IPS-18a (cell line): ENCODE results near the gene AHCTF1.
"Not testable (repeated sequence)": the region's sequence is repeated elsewhere in the genome, so short reads cannot be mapped to it uniquely, and the experiment has no call there.

Source experiments
- H3K27ac ChIP-seq: one replicate; pipeline ENCODE4 v1.5.1; 2013; ENCODE audit warnings: low read length
- H3K27me3 ChIP-seq: one replicate; pipeline ENCODE4 v1.6.1; 2013; ENCODE audit warnings: mild to moderate bottlenecking, low read length; ENCODE audit not compliant: control insufficient read depth, insufficient read depth
- H3K36me3 ChIP-seq: one replicate; pipeline ENCODE4 v1.6.1; 2013; ENCODE audit warnings: low read depth, low read length; ENCODE audit not compliant: control insufficient read depth
- H3K4me1 ChIP-seq: one replicate; pipeline ENCODE4 v1.6.1; 2013; ENCODE audit warnings: low read depth, low read length; ENCODE audit not compliant: control insufficient read depth
- H3K4me3 ChIP-seq: one replicate; pipeline ENCODE4 v1.5.1; 2013; ENCODE audit warnings: low read length
- H3K9ac ChIP-seq: one replicate; pipeline ENCODE4 v1.6.1; 2013; ENCODE audit warnings: mild to moderate bottlenecking, low read length, moderate library complexity
- H3K9me3 ChIP-seq: one replicate; pipeline ENCODE4 v1.6.1; 2013; ENCODE audit warnings: low read depth, low read length; ENCODE audit not compliant: control insufficient read depth

The AHCTF1 gene

DNA sequence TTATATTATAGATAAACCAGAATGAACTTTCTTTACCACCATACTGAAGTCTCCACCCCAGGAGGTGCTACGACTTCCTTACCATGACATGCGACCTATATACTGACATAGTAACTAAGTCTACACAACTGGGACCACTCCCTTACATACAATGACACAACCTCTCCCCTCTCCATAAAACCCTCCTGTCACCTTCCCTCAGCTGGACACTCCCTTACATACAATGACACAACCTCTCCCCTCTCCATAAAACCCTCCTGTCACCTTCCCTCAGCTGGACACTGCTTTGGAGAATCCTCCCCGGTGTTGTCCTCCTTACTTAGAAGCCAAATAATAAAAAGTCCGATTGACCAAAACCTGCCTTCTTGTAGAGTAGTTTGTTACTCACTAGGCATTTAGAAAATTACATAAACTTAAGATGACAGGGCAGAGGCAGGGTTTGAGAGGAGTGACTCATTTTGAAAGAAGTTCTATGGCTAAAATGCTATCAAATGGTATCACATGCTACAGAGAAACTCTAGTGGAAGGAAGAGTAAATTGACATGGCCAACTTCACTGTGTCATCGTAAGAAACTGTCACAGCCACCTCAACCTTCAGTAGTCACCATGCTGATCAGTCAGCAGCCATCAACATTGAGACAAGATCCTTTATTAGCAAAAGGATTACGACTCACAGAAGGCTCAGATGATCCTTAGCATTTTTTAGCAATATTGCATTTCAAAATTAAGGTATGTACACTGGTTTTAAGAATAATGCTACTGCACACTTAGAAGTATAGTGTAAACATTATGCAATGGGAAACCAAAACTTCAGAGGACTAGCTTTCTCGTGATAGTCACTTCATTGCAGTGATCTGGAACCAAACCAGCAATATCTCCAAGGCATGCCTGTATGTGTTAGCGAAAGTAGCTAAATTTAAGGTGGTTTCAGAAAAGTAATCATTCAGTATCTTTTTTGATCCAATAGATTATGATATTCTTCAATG, 56.4 kb downstream of the AHCTF1 start:
- no peaks in the 10 kb centered on the region for H3K9me3 ChIP-seq
- H3K27me3 ChIP-seq = no peaks in the 10 kb centered on the region
- no peaks in the 10 kb centered on the region for H3K4me1 ChIP-seq
- no peak overlapping the region for H3K4me3 ChIP-seq
- H3K9ac ChIP-seq = no peak overlapping the region
- peaks cover 59% of the 10 kb centered on the region for H3K36me3 ChIP-seq
- H3K27ac ChIP-seq = no peak overlapping the region

DNA sequence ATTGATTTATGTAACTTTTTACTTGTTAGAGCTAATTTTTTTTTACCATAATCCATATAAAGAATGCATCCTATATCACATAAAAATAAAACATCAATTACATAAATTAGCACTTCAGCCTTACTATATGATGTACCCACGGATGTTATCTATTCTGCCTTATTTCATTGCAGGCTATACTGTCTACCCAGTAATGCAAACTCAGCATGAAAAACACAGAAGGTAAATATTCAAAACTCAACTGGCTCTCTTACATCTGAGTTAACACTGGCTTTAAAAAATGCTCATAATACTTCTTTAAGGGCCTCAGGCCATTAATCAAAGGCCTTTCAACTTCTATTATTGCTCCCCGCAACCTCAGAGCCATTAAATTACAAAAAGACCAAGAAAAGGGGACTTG, 65.8 kb downstream of the AHCTF1 start:
- Histone ChIP-seq H3K9me3 (no peaks in the 10 kb centered on the region), H3K9ac (no peak overlapping the region), H3K27me3 (no peaks in the 10 kb centered on the region), H3K4me1 (no peaks in the 10 kb centered on the region), H3K4me3 (no peak overlapping the region), H3K36me3 (peaks cover 67% of the 10 kb centered on the region), H3K27ac (no peak overlapping the region)

DNA sequence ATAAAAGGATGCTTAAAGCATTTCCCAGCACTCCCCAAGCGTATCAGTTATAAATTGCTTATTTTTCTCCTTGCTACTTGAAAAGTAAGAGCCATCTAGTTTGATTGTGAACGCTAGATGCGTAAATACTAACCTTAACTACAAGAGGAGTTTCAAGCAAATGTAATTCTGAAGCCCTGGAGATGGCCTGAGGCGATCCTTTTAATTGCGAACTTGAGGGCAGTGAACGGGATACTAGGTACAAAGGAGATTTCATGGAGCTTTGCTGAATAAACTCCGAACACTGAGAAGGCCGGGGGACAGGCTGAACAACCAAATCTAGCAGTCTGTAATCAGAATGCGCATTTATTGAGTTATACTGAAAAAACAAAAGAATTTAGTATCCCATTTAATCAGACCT, 68.0 kb downstream of the AHCTF1 start:
- not testable (repeated sequence) for H3K4me1 ChIP-seq, H3K27ac ChIP-seq, H3K4me3 ChIP-seq, H3K9me3 ChIP-seq, H3K27me3 ChIP-seq, H3K9ac ChIP-seq
- H3K36me3 ChIP-seq = peaks cover 72% of the 10 kb centered on the region

DNA sequence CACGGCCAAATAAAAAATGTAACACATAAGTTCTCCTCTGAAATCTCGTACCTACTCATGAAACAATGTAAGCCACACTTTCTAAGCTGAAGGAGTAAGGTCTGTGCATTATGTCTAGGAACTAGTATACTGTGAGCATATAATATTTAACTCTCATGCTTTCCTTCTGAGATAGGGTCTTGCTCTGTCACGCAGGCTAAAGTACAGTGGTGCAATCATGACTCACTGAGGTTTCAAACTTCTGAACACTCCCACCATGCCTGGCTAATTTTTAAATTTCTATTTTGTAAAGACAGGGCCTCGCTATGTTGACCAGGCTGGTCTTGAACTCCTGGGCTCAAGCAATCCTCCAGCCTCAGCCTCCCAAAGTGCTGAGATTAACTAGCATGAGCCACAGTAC, 71.3 kb downstream of the AHCTF1 start:
- H3K4me3 ChIP-seq = no peak overlapping the region
- H3K27me3 ChIP-seq = no peaks in the 10 kb centered on the region
- H3K9me3 ChIP-seq = no peaks in the 10 kb centered on the region
- H3K4me1 ChIP-seq = no peaks in the 10 kb centered on the region
- H3K9ac ChIP-seq = no peak overlapping the region
- no peak overlapping the region for H3K27ac ChIP-seq
- peaks cover 82% of the 10 kb centered on the region for H3K36me3 ChIP-seq

DNA sequence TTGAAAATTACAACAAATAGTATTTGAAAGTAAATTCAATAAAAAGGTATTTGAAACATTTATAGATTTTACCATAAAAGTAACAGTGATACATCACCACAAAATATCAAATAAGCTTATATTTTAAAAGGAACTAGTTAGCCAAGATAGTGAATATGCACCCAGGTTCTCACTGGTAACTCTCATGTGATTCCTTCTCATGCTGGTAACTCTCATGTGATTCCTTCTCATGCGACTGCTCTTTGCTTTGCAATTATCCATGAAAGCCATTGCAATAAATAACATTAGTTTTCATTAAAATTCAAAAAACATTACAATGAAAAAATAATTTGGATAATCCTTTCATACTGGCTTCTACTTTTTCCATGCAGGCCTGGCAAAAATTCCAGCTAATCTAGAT, 75.4 kb downstream of the AHCTF1 start:
- Histone ChIP-seq H3K4me1 (no peaks in the 10 kb centered on the region), H3K4me3 (no peak overlapping the region), H3K36me3 (peaks cover 89% of the 10 kb centered on the region), H3K9me3 (no peaks in the 10 kb centered on the region), H3K9ac (no peak overlapping the region), H3K27me3 (no peaks in the 10 kb centered on the region), H3K27ac (no peak overlapping the region)

DNA sequence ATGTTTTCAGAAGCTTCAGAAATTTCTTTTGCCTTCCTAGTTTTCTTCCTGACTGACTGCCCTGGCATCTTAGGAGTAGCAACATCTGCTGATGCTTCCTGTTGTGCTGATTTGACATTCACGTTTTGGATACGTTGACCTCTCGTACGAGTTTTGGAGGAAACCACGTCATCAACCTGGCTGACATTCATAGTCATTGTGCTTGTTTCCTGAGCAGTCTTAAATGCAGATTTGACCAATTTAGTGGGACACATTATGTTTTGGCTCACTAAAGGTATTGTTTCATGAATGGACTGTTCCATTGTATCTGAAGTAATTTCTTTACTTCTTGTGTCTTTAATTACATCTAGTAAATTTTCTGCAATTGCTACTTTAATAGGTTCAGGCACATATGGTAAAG, 81.1 kb downstream of the AHCTF1 start:
- H3K27me3 ChIP-seq, H3K9me3 ChIP-seq, H3K9ac ChIP-seq, H3K4me3 ChIP-seq, H3K27ac ChIP-seq, H3K4me1 ChIP-seq: not testable (repeated sequence)
- peaks cover 77% of the 10 kb centered on the region for H3K36me3 ChIP-seq

DNA sequence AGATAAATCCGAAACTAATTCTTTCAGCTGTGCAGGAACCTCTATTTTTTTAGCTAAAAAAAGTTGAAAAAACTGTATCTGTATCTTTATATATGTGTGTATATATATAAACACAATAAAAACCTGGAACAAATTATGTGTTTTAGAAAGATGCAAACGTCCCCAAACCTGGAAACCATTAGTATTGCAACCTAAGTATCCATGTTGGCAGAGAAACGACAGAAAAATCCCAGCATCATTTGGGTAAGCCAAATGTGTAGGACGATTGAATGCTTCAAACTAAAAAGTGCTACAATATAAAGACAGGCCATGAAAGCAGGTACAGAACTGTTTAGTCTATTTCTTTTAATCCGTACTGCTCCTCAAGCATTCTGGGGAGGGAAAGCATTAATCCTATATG, 87.9 kb downstream of the AHCTF1 start:
- H3K36me3 ChIP-seq = peaks cover 56% of the 10 kb centered on the region
- H3K27ac ChIP-seq = no peak overlapping the region

DNA sequence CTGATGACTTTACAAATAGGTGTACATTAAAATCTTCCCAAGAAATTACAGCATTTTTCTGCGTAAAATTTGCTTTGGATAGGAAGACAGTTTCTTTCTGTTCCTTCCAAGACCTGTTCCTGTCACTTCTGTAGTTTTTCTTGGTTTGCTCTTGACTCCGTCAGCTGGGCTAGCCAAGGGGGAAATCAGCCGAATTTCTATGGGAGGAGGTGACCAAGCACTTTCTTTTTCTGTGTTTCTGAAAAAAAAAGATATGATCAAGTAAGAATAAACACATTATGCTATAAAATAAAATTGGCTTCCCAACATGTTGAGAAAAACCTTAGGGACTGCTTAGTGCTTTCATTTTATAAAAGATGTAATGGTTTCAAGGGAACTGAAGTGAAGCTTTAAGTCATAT, 91.0 kb downstream of the AHCTF1 start:
- not testable (repeated sequence) for H3K9ac ChIP-seq, H3K4me1 ChIP-seq, H3K27me3 ChIP-seq, H3K9me3 ChIP-seq, H3K4me3 ChIP-seq, H3K27ac ChIP-seq
- H3K36me3 ChIP-seq = peaks cover 36% of the 10 kb centered on the region

More for the DNA sequence above, 87.9 kb downstream of the AHCTF1 start:
- H3K4me1 ChIP-seq = no peaks in the 10 kb centered on the region
- H3K9ac ChIP-seq = no peak overlapping the region
- H3K4me3 ChIP-seq = no peak overlapping the region
- no peaks in the 10 kb centered on the region for H3K27me3 ChIP-seq
- H3K9me3 ChIP-seq = no peaks in the 10 kb centered on the region

DNA sequence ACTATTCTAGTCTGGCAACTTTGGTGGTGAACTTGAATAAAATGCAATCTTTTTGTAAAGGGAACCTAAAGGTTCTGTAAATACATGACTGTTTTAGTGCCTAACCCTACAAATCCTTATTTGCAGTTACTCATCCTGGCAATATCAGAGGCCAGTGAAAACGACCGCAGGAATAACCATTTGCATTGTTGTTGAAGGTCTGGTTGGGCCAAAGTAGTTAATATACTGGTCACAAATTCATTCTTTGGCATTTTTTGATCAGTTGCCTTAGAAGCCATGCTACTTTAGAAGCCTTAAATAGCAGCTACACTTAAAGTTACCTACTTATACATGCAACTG, 93.7 kb downstream of the AHCTF1 start:
- Histone ChIP-seq H3K4me1 (no peaks in the 10 kb centered on the region), H3K27me3 (no peaks in the 10 kb centered on the region), H3K27ac (no peak overlapping the region), H3K9me3 (no peaks in the 10 kb centered on the region), H3K4me3 (no peak overlapping the region), H3K9ac (no peak overlapping the region), H3K36me3 (peaks cover 15% of the 10 kb centered on the region)

DNA sequence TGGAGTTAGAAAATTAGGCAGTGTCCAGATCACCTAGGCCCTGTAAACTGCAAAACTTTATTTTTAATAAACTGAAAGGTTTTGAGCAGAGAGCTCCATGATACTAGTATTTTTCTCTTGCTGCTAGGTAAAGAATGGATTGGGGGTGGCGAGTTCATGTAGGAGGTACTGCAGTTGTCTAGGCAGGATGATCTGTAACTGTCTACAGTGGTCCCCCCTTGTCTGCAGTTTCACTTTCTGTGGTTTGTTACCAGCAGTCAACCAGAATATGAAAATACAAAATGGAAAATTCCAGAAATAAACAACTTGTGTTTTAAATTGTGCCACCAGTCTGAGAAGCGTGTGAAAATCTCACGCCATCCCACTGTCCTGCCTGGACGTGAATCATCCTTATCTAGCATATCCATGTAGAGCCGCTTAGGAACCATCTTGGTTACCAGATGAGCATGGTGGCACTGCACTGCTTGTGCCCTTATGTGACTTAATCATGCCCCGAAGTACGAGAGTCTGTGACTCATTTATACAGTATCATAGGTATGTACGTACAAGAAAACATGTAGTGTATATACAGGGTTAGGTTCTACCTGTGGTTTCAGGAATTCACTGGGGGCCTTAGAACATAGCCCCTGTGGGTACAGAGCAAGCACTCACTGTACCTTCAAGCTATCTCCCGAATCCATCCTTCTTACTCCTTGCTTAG, 94.2 kb downstream of the AHCTF1 start:
- no peaks in the 10 kb centered on the region for H3K27me3 ChIP-seq
- peaks cover 10% of the 10 kb centered on the region for H3K36me3 ChIP-seq
- H3K4me3 ChIP-seq = no peak overlapping the region
- no peak overlapping the region for H3K27ac ChIP-seq
- no peak overlapping the region for H3K9ac ChIP-seq
- H3K4me1 ChIP-seq = no peaks in the 10 kb centered on the region
- no peaks in the 10 kb centered on the region for H3K9me3 ChIP-seq

DNA sequence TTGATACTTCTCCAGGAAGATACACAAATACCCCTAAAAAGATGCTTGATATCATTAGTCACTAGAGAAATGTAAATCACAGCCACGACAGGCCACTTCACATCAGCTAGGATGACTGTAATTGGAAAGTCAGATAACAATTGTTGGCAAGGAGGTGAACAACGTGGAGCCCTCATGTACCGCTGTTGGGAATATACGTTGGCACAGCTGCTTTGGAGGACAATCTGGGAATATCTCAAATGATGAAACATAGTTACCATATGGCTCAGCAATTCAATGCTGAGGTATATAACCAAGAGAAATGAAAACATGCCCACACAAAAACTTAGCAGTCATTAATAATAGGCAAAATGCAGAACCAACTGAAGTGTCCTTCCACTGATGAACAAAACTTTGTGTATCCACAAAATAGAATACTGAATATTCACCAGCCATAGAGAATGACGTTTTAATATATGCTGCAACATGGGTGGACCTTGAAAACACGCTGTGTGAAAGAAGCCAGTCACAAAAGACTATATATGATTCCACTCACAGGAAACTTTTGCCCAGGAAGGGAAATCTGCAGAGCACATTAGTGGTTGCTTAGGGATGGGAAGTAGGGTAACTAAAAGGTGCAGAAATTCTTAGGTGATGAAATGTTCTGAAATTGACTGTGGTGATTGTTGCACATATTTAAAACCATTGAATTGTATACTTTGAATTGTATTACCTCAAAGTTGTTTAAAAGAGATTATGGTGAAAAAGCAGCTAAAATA, 95.4 kb downstream of the AHCTF1 start:
- Histone ChIP-seq H3K4me1 (no peaks in the 10 kb centered on the region), H3K9me3 (no peaks in the 10 kb centered on the region), H3K9ac (no peak overlapping the region), H3K27ac (no peak overlapping the region), H3K4me3 (no peak overlapping the region), H3K27me3 (no peaks in the 10 kb centered on the region), H3K36me3 (peaks cover 8% of the 10 kb centered on the region)
